ENCODE data around the gene LYZL4. TPM values are rescaled to one million over a fixed set of nuclear protein-coding genes. Genes with fewer than 3 reads are reported as not detected.
A peak's percentile ranks its signal among the peaks of the same experiment; 100 is the strongest.

Gene LYZL4
- total RNA-seq, 4 donors from 2014 or later = not detected

DNA sequence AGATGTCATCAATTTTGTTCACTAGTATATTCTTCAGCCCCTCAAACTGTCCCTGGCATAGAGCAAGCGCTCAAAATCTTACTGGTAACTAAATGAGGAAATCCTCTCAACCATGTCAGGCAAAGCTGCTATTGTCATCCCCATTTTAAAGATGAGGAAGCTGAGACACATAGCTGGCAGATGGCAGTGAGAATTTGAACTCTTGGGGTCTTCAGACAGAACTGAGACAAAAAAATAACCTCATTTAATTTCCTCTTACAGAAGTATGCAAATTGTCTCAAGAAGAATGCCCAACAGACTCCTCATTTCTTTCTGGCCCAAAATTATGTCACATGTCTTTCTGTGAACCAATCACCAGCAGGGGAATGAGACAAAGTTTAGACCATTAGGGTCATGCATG, 40.2 kb upstream of the LYZL4 start:
- TF ChIP-seq, protein P1, sequence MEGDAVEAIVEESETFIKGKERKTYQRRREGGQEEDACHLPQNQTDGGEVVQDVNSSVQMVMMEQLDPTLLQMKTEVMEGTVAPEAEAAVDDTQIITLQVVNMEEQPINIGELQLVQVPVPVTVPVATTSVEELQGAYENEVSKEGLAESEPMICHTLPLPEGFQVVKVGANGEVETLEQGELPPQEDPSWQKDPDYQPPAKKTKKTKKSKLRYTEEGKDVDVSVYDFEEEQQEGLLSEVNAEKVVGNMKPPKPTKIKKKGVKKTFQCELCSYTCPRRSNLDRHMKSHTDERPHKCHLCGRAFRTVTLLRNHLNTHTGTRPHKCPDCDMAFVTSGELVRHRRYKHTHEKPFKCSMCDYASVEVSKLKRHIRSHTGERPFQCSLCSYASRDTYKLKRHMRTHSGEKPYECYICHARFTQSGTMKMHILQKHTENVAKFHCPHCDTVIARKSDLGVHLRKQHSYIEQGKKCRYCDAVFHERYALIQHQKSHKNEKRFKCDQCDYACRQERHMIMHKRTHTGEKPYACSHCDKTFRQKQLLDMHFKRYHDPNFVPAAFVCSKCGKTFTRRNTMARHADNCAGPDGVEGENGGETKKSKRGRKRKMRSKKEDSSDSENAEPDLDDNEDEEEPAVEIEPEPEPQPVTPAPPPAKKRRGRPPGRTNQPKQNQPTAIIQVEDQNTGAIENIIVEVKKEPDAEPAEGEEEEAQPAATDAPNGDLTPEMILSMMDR (IDR thresholded peaks at IDR 0.05) = no peak
- no peak for TF ChIP-seq POLR2A (IDR thresholded peaks at IDR 0.05)
- Histone ChIP-seq H3K9me3 (no peaks in the 10 kb centered on the region), H3K4me1 (no peaks in the 10 kb centered on the region), H3K36me3 (no peaks in the 10 kb centered on the region), H3K27ac (no peak overlapping the region), H3K27me3 (no peaks in the 10 kb centered on the region), H3K4me3 (replicated peaks in 1 of 3) (no peak overlapping the region)
- WGBS, 2 donors = 91 to 94% methylated on average over 1 of the region's 1 CpG
- intact Hi-C loops (cut with DNase I) = no loop called here
- no peak for DNase-seq

DNA sequence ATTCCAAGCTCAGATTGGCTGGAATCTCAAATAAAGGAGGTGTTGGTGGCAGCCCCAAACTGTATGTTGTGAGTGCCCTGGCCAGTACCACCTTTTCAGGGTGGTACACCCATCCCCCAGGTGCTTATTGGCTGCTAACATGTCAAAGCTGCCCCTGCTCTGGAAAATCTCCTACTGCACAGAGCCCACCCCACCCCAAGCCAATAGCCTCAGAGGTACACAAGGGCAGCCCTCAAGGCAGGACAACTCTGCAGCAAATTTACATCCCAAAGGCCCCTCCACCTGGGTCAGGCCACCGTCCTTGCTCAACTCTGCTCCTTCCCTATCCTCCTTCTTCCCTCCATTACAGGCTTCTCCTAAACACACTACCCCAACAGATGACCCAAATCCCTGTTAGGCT, 37.1 kb upstream of the LYZL4 start:
- WGBS, 2 donors = 74 to 93% methylated on average over 1 of the region's 1 CpG
- DNase-seq = no peak
- no peak for TF ChIP-seq POLR2A (IDR thresholded peaks at IDR 0.05)
- TF ChIP-seq, protein P1 (IDR thresholded peaks at IDR 0.05) = no peak
- Histone ChIP-seq H3K36me3 (no peaks in the 10 kb centered on the region), H3K27me3 (no peaks in the 10 kb centered on the region), H3K4me1 (no peaks in the 10 kb centered on the region), H3K4me3 (replicated peaks in 1 of 3) (no peak overlapping the region), H3K9me3 (no peaks in the 10 kb centered on the region), H3K27ac (no peak overlapping the region)
- intact Hi-C loops (cut with DNase I) = loop anchor here (10.0 kb wide), 1 partner anchor 213 kb away; no protein-coding TSS in a partner anchor

DNA sequence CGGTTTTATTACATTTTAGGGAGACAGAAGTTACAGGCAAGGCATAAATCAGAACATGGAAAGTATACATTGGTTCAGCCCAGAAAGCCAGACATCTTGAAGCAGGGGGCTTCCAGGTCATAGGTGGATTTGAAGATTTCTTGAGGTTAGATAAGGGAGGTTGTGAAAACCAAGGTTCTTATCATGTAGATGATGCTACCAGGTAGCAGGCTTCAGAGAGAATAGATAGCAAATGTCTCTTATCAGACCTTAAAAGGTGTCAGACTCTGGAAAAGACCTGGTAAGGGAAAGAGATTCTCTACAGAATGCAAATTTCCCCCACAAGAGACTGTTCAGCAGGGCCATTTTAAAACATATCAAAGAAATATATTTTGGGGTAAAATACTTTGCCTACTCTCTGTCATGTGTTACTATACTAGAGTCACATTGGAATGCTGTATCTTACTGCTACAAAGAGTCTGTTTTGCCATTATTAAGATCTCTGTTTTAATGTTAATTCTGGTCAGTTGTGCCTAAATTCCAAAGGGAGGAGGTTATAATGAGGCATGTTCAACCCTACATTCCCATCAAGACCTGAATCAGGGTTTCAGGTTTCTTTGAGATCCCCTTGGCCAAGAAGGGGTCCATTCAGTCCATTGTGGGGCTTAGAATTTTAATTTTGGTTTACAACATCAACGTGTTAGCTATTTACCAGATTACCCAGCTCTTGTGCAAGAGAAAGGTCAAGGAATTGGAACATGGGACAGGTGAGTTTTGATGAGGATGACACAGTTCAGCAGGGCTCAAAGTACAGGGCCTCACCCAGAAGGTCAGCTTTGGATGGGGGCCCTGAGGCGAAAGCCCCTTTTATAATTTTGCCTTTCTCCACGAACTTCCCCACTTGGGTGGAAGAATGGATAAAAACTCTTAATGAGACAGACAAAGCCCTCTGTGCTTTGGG, 36.0 kb upstream of the LYZL4 start:
- intact Hi-C loops (cut with DNase I) = loop anchor here (10.0 kb wide), 1 partner anchor 212 kb away; no protein-coding TSS in a partner anchor
- no peaks in the 10 kb centered on the region for H3K9me3 ChIP-seq
- DNase-seq = no peak
- H3K27me3 ChIP-seq = no peaks in the 10 kb centered on the region
- H3K4me1 ChIP-seq = no peaks in the 10 kb centered on the region
- no peaks in the 10 kb centered on the region for H3K36me3 ChIP-seq
- no peak overlapping the region for H3K27ac ChIP-seq
- 73 to 83% methylated on average over 4 of the region's 4 CpGs for WGBS, 2 donors
- no peak overlapping the region for H3K4me3 ChIP-seq (replicated peaks in 1 of 3)
- TF ChIP-seq POLR2A (IDR thresholded peaks at IDR 0.05) = no peak
- TF ChIP-seq, protein P1 (IDR thresholded peaks at IDR 0.05) = no peak

DNA sequence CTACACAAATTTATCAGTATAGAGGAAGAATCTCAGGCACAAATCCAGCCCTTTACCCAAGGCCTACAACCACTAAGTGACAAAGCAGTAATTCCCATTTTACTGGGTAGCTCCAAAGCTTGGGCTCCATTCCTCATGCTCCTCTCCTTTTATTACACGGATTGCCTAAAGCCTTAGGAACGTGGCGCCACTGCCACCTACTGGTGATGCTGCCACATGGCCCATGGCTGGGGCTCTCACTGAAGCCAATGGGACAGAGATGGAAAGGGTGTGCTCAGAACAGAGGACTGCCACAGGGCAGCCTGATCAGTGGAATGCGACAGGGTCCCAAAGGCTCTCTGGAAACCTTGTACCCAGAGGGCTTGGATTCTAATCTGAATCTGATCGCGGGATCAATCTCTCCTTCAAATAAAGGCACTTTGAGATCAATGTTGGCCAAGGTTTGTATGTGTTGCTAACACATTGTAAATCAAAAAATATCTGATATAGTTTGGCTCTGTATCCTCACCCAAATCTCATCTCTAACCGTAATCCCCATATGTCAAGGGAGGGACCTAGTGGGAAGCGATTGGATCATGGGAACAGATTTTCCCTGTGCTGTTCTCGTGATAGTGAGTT, 33.5 kb upstream of the LYZL4 start:
- intact Hi-C loops (cut with DNase I) = loop anchor here (10.0 kb wide), 1 partner anchor 209 kb away; no protein-coding TSS in a partner anchor

More for the DNA sequence above, 33.5 kb upstream of the LYZL4 start:
- Histone ChIP-seq H3K4me3 (replicated peaks in 1 of 3) (no peak overlapping the region), H3K9me3 (no peaks in the 10 kb centered on the region), H3K27me3 (no peaks in the 10 kb centered on the region), H3K36me3 (no peaks in the 10 kb centered on the region), H3K27ac (no peak overlapping the region), H3K4me1 (no peaks in the 10 kb centered on the region)
- WGBS, 2 donors = 26 to 30% methylated on average over 9 of the region's 9 CpGs
- no peak for TF ChIP-seq POLR2A (IDR thresholded peaks at IDR 0.05)
- TF ChIP-seq, protein P1 (IDR thresholded peaks at IDR 0.05) = peak; percentile 83 to 98 (median 89)
- DNase-seq = peak; percentile 75 to 85

Data from thyroid gland (tissue), 4 donors.